ENCODE results near the gene RER1.

RER1 gene

GRCh38 chr1:2391041-2391930 lies at the start of gene RER1, which contains the start of gene MORN1:
Gene RER1 (plus strand): TSS chr1:2391841. CDS start chr1:2395791, 3,950 bp downstream.
Gene MORN1 (minus strand): TSS chr1:2391554. CDS start chr1:2391533, 21 bp downstream.
- peak; percentile 98 for DNase-seq

GRCh38 chr1:2342384-2343022 lies 49.1 kb upstream of the RER1 start:
- no peak for DNase-seq

- DNase-seq, result no peak
Observed at GRCh38 chr1:2343023-2343935, 48.4 kb upstream of the RER1 start.

GRCh38 chr1:2344121-2344681 lies 47.4 kb upstream of the RER1 start:
- DNase-seq, result no peak

- no peak for DNase-seq
Observed at GRCh38 chr1:2344744-2345296, 46.8 kb upstream of the RER1 start.

- no peak for DNase-seq
Observed at GRCh38 chr1:2345297-2346075, 46.2 kb upstream of the RER1 start.

- no peak for DNase-seq
Observed at GRCh38 chr1:2346691-2347408, 44.8 kb upstream of the RER1 start.

- no peak for DNase-seq
Observed at GRCh38 chr1:2347409-2347785, 44.2 kb upstream of the RER1 start.

GRCh38 chr1:2347896-2348295 lies 43.7 kb upstream of the RER1 start:
- DNase-seq, result no peak

GRCh38 chr1:2348346-2349325 lies 43.0 kb upstream of the RER1 start:
- DNase-seq, result no peak

GRCh38 chr1:2349806-2350205 lies 41.8 kb upstream of the RER1 start:
- DNase-seq, result no peak

- no peak for DNase-seq
Observed at GRCh38 chr1:2350501-2350900, 41.1 kb upstream of the RER1 start.

GRCh38 chr1:2350911-2351655 lies 40.6 kb upstream of the RER1 start:
- DNase-seq, result no peak

- no peak for DNase-seq
Observed at GRCh38 chr1:2351723-2352122, 39.9 kb upstream of the RER1 start.

GRCh38 chr1:2352341-2352896 lies 39.2 kb upstream of the RER1 start:
- no peak for DNase-seq

GRCh38 chr1:2352897-2353550 lies 38.6 kb upstream of the RER1 start:
- no peak for DNase-seq

GRCh38 chr1:2353551-2354438 lies 37.8 kb upstream of the RER1 start:
- no peak for DNase-seq
